Fibroblast of villous mesenchyme (primary cell): ENCODE measurements around the gene RASSF8. TPM values are rescaled to one million over a fixed set of nuclear protein-coding genes. Genes with fewer than 3 reads are reported as not detected.

ENCODE experiments used
- DNase-seq: peaks from one replicate; pipeline ENCODE4 v3.0.0-alpha.2; 2010; ENCODE audit warnings: low read depth
- H3K4me3 ChIP-seq: 2 replicates; pipeline ENCODE4 v1.5.1; 2011; ENCODE audit warnings: low read depth, mild to moderate bottlenecking, low read length
- CTCF ChIP-seq: IDR thresholded peaks from 2 replicates; pipeline ENCODE4 v1.5.1; 2012; ENCODE audit warnings: low read depth, mild to moderate bottlenecking, low read length; ENCODE audit not compliant: insufficient read depth
- total RNA-seq: library from RNA; depleted of rRNA; stranded (reverse); fragments of >200 nt; gene quantifications from 2 replicates; pipeline ENCODE4 v1.2.3, GENCODE V29; 2012

The RASSF8 gene
- total RNA-seq, 1 donor: 127 TPM

DNA sequence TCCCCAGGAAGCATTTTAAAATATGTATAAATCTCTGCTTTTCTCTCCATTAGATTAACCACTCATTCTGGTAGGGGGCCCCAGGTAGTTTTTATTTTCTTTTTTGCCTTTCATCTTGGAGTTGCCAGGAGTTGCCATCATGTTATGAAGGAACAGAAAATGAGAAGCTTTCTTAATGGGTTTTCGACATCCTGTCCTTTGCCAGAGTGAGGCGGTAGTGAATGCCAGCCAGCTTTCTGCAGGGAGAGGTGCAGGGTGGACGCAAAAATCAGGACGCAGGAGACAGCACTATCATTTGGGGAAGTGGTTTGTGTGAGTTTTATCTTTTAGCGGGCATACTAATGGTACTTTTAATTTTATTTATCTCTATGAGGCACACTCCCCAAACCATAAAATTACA is 1.7 kb downstream of the RASSF8 start:
- H3K4me3 ChIP-seq: peak overlapping the region; percentile 90
- DNase-seq: peak; percentile 31
- peak; percentile 17 for TF ChIP-seq CTCF

DNA sequence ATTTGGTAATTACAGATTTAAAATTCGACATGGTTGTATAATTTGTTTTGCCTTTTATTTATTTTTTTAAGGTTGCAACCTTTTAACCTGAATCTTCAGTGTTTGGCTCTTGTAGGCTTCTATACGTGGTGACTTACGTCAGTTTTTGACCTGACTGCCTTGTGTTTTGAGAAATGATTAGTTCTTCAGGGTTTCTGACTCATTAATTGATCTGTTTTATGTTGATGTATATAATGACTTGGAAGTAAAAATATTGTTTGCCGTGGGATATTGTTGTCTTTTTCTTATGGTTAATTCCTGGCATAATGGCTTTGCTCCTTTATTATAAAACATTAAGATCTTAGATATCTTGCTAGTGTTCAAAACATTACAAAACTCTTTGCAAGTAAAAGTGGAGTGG is 2.5 kb downstream of the RASSF8 start:
- peak overlapping the region; percentile 90 for H3K4me3 ChIP-seq
- DNase-seq: peak; percentile 76

GRCh38 chr12:25962932-25963525 is 4.5 kb downstream of the RASSF8 start:
- H3K4me3 ChIP-seq: no peak overlapping the region
- no peak for TF ChIP-seq CTCF
- DNase-seq: peak; percentile 73

More for the DNA sequence above, 2.5 kb downstream of the RASSF8 start:
- TF ChIP-seq CTCF: no peak

DNA sequence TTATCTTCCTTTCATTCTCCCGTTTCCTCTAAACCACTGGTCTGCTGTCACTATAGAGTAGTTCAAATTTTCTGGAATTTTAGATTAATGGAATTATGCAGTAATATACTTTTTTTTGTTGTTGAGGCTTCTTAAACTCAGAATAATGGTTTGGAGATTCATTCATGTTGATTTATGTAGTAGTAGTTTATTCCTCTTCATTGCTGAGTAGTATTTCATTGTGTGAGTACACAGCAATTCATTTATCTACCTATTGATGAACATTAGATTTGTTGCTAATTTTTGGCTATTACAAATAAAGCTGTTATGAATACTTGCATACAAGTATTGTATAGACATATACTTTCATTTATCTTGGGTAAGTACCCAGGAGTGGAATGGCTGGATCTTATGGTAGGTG is 7.2 kb downstream of the RASSF8 start:
- no peak for TF ChIP-seq CTCF
- H3K4me3 ChIP-seq: no peak overlapping the region
- DNase-seq: no peak

DNA sequence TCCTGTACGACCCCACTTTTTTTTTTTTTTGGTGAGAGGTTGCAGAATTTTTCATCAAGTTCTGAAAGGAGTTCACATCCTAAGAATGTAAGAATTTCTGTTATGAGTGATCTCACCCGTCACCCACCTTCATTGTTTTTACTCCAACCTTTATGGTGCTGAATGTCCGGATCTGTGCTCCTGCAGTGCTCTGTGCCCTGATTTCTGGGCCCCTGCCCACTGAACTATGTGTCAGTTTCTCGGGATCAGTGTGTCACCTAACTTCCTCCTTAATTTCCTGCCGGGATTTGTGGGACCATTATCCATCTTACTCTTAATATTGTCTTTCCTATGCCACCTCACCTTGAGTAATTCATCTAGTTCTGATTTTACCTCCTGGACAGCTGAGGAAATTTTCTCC is 11.6 kb downstream of the RASSF8 start:
- H3K4me3 ChIP-seq: no peak overlapping the region
- no peak for TF ChIP-seq CTCF
- DNase-seq: no peak

DNA sequence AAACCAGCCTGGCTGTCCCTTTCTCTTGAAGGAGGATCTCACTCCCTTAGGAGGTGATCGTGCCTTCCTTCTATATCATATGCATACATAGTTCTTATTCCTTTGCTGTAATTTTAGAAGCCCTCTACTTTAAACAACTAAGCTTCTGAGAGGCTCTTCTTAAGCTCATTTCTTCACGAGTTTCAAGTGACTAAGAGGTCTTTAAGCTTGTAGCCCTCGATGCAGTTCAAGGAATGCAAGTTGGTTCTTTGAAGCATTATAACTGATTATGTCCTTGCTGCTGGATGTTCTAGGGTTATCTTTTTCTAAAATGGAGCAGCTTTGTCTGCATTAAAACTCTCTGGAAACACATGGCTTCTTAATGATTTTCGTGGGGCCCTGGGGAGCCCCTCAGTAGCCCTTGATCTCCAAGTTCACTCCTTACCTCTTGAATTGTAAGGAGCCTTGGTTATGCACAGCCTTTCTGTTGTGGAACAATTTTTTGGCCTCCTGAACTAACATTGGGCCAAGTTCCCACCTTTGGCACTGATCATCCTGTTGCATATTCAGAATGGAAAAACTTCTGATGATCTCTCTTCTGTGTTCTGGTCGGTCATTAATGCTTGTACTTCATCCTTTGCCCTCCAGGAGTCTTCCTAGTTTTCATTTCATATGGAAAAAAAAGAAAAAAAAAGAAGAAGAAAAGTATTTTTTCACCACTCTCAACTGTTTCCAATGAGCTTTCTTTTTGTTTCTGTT is 12.6 kb downstream of the RASSF8 start:
- no peak overlapping the region for H3K4me3 ChIP-seq
- peak; percentile 34 for TF ChIP-seq CTCF
- no peak for DNase-seq
